ENCODE data around the gene IRGQ.
"Not testable (repeated sequence)": the region's sequence is repeated elsewhere in the genome, so short reads cannot be mapped to it uniquely, and the experiment has no call there.

Gene IRGQ

DNA sequence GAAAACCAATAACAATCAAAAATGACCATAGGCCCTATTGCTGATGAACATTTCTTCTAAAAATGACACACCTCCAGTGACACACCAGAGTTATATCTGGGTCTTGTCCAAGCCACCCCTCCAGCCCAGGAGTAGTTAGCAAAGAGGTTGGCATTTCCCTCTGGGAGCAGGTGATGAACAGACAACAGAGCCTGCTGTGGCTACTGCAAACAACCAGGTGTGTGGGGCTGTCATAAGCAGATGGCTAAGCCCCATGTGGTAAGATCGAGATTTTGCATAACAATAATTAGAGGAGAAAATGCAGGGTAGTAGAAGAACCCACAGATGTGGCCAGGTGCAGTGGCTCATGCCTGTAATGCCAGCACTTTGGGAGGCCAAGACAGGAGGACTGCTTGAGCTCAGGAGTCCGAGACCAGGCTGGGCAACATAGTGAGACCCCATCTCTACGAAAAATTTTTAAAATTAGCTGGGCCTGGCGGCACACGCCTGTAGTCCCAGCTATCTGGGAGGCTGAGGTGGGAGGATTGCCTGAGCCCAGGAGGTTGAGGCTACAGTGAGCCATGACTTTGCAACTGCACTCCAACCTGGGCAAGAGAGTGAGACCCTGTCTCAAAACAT lies 25.7 kb downstream of the IRGQ start:
- DNase-seq (ENCODE audit: low read depth) = no peak

DNA sequence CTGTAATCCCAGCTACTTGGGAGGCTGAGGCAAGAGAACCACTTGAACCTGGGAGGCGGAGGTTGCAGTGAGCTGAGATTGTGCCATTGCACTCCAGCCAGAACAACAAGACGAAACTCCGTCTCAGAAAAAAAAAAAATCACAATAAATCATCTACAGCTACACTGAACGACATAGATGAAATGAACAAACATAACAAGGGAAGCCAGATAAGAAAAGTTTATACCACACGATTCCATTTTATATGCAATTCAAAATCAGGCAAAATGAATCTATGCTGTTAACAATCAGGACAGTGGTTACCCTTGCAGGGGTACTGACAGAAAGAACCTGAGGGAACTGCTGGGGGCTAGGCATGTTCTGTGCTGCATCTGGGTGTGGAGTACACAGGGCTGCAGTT lies 26.3 kb downstream of the IRGQ start:
- DNase-seq (ENCODE audit: low read depth) = no peak

DNA sequence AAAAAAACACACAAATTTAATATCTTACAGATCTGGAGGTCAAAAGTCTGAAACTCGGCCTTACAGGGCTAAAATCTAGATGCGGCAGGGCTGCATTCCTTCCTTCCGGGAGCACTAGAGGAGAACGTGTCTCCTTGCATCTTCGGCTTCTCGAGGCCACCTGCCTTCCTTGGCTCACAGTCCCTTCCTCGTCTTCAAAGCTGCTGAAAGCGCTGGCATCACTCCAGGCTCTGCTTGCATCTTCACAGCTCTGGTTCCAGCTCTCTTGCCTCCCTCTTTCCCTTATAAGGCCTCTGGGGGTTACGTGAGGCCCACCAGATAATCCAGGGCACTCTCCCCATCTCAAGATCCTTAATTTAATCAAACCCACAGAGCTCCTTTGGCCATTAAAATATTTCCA lies 31.1 kb downstream of the IRGQ start:
- no peak for DNase-seq (ENCODE audit: low read depth)

DNA sequence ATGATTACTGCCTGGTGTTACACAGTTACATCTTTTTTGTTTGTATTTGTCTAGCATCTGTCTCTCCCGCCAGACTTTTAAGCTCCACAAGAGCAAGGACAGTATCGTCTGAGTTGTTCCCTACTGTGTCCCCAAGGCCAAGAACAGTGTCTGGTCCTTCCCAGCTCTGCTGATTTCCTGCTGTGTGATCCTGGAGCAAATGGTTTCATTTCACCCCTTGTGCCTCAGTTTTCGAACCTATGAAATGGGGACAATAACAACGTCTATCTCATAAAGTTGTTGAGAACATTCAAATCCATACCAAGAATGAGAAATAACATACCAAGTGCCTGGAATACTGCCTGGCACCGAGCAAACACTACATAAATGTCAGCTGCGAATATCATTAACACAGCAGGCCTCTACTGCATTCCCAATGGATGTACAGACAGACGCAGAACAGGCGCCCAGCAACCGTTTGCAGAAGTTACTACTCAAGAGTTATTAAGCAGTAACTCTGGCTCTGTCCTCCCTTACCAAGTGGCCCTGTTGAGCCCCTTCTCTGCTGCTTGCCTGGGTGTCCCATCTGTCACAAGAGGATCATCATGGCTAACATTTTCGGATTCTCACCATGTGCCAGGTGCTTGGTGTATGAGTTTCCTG lies 32.0 kb downstream of the IRGQ start:
- no peak for DNase-seq (ENCODE audit: low read depth)

DNA sequence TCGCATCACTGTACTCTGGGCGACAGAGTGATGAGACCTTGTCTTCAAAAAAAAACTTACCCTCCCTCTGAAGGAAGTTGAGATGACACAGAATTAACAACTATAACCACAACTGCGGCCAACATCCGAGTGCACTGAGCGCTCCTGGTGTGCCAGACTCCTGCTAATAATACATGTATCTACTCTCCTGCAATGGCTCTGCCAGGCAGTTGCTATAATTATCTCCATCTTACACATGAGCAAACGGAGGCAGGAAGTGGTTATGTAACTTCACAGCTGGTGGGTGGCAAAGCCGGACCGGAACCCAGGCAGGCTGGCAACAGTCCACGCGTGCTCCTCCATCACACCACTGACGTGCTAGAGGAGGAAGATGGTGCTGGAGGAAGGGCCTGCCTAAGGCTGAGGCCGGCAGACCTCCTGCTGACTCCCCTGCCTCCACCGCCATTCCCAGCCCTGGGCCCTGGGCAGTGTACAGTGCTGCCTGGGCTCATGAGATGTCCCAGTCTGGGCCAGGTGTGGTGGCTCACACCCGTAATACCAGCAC lies 33.2 kb downstream of the IRGQ start:
- DNase-seq (ENCODE audit: low read depth) = peak; percentile 73

DNA sequence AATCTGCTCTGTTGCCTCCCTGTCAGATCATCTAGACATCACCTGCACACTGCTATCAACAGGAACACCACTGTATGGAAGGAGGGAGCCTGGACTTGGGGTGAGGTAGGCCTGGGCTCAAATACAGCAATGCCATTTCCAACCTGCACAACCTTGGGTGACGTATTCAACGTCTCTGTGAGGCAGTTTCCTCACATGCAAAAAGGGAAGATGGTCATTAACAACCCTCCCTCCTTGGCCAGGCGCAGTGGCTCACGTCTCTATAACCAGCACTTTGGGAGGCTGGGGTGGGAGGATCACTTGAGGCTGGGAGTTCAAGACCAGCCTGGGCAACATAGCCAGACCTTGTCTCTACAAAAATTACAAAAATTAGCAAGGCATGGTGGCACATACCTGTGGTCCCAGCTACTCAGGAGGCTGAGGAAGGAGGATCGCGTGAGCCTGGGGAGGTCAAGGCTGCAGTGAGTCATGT lies 33.7 kb downstream of the IRGQ start:
- DNase-seq (ENCODE audit: low read depth) = no peak

DNA sequence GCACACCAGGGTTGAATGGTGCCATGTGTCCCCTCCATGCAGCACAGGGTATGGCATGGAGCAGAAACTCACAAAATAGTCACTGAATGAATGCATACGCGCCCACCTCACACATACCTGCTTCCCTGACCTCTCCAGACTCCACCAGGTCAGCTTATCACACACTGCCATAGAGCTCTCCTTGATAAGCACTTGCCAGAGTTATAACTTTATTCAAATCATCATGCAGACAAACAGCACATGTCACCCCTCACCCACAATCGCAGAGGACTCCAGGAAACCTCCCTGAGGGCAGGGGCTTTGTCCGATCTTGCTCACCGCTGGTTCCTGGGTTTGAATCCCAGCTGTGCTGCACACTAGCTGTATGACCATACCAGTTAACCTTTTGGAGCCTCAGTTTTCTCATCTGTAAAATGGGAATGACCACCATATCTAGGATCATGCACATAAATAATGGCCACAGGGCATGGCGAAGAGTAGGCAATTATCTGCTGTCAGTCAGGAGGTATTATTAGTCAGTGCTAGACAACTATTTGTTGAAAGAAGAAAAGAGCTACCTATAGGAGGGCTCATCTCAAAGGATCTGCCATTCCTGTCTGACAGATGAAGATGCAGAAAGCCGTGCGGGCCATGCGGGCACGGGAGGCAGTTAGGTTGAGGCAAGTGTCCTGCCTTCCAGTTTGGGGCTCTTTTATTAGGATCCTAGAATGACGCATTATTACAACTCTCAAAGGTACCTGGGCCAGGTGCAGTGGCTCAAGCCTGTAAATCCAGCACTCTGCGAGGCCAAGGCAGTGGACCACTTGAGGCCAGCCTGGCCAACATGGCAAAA lies 34.6 kb downstream of the IRGQ start:
- no peak for DNase-seq (ENCODE audit: low read depth)

DNA sequence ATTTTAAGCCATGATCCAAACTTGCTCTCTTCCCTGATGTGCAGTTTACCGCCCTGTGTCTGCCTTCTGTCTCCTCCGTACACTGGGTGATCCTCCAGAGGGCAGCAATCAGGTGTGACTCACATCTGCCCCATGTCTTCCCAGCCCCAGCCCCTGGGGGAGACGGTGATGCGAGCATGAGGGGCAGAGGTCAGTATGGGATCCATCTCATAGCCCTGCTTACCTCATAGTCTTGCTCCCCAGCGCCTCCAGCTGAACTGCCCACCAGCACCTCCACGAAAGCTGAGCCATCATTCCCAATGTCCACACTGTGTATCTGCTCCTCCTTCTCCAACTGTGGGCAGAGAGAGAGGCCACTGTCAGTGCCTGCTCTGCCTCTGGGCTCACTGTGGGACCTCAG lies 35.2 kb downstream of the IRGQ start:
- DNase-seq (ENCODE audit: low read depth) = no peak

DNA sequence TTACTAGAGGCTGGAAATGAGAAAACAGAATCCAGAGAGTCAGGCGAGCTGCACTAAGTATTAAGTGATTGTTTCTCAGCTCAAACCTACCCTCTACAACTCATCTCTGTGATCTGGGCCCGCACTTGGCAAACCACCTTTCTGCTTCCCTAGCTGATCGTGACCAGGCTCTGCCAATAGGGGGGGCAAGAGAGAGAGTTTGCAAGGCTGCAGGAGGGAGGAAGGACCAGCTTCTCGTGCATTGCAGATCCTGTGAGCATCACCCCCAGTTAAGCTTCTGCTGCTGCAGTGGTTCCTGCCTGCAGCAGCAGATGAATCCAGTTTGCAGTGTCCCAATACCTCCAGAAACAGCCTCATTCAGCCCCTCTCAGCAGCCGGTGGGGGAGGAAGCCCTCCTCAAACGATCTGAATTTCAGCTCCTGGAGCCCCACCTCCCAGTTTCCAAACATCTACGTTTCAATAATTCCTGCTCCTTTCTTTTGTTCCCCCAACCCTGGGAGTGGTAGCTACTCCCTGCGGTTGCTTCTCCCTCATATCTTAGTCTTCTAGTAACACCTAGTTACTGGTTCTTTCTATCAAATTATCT lies 40.7 kb downstream of the IRGQ start:
- peak; percentile 60 for DNase-seq (ENCODE audit: low read depth)

DNA sequence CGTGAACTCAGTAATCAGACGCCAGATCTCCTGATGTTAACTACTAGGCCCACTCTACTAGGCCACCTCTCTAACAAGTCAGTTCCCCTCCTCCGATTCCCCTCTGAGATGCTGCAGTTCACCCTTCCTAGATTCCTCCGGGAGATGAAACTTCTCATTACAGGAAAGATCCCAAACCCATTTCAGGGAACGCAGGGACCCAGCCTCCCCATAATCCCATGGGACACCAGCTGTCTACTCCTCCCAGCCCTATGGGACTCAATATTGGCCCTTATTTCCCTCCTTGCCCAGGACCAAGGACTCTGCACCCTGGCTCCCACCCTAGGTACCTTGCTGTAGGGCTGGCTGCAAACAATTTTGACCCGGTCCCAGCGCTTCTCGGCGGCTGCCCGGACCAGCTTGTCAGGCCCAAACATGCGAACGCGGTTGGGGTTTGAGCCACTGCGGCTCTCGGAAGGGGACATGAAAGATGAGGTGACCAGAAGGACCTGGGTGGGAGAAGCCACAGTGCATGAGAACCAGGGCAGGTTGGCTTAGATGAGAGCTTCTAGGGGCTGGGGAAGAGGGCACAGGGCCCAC lies 41.5 kb downstream of the IRGQ start:
- DNase-seq (ENCODE audit: low read depth) = no peak

DNA sequence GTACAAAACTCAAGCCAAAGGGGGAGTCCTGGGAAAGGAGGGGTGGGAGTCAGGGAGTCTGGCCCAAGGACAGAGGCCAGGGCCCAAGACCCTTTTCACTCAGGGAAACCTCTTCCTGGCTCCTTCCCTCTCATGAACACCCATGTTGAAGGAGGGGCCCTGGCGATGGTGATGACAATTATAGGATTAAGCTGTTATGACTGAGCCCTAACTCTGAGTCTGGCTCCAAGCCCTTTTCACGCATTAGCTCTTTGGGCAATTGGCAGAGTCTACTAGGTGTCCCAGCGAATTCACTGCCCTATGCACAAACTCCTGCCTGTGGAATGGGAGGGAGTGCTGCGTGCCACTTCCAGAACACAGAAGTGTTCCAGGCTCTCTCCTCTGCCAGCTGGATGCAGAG lies 42.3 kb downstream of the IRGQ start:
- no peak for DNase-seq (ENCODE audit: low read depth)

DNA sequence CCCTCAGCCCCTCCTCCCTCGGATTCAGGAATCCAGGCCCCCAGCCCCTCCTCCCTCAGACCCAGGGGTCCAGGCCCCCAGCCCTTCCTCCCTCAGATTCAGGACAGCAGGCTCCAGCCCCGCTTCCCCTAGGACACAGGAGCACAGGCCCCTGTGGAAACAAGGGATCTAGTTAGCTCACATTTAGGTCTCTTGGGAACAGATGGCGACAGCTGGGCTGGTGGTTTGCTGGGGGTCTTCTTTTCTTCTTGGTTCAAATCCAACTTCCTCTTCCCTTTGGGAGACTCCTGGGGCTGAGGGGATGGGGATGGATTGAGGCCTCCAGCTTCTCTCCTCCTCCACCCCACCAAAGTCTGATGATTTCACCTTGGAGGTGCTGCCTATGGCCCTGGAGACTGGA lies 43.3 kb downstream of the IRGQ start:
- DNase-seq (ENCODE audit: low read depth) = no peak

DNA sequence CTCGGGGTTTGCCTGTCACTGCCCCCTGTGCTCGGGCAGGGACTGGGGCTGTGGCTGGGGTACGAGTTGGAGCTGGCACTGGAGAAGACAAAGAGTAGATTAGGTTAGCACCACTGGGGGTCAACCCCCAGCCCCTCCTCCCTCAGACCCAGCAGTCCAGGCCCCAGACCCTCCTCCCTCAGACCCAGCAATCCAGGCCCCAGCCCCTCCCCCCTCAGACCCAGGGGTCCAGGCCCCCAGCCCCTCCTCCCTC lies 43.8 kb downstream of the IRGQ start:
- DNase-seq (ENCODE audit: low read depth) = no peak

DNA sequence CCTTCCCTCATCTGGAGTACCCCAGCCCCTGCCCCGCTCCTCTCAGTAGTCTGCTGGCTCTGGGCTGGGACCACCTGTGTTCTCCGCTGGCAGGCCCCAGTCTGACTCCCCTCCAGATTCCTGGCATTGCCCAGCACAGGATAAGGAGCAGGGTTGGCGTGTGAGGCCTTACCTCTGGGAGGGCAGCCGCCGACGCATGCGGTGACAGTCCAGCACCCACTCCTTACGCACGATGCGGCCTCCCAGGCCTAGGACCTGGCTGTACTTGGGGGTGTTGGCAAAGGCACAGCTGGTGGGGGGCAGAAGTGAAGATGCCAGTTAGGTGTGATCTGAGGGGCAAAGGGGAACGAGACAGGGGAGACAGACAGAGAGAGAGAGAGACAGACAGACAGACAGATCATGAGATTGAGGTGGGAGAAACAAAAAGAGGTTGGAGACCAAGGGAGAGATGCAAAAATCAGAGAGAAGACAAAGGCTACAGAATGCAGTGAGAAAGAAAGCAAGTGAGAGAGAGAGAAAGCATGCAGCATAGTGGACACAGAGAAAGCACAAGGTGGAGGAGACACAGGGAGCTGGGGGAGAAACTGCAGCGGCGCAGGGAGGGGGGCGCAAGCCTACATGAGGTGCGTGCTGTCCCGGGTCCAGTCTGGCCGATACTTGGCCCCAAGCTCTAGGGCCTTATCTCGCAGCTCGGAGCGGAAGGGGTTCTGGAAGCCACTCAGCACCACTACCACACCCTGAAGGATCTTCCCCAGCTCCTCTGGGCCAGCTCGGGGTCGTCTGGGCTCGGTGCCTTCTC lies 44.3 kb downstream of the IRGQ start:
- no peak for DNase-seq (ENCODE audit: low read depth)

DNA sequence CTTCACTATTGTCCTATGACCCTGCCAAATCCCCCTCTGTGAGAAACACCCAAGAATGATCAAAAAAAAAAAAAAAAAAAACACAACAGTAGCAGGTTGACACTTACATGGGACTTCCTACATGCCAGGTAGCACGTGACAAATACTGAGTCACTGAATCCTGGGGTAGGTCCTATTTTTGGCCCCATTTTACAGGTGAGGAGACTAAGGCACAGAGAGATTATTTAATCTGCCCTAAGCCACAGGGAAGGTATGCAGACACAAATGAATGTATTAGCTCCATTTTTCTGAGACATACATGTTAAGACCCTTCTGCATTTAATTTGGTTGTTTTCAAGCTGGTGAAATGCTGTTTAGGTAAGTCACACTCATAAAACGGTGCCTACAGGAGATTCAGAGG lies 47.2 kb downstream of the IRGQ start:
- no peak for DNase-seq (ENCODE audit: low read depth)

DNA sequence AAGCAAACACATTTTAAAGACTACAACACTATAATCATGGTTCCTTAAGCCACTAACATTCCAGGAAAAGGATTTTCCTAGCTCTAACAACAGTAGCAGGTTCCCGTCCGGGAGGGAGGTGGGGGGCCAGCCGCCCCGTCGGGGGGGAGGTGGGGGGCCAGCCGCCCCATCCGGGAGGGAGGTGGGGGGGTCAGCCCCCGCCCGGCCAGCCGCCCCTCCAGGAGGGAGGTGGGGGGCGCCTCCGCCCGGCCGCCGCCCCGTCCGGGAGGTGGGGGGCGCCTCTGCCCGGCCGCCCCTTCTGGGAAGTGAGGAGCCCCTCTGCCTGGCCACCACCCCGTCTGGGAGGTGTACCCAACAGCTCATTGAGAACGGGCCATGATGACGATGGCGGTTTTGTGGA lies 48.0 kb downstream of the IRGQ start:
- DNase-seq (ENCODE audit: low read depth) = not testable (repeated sequence)

DNA sequence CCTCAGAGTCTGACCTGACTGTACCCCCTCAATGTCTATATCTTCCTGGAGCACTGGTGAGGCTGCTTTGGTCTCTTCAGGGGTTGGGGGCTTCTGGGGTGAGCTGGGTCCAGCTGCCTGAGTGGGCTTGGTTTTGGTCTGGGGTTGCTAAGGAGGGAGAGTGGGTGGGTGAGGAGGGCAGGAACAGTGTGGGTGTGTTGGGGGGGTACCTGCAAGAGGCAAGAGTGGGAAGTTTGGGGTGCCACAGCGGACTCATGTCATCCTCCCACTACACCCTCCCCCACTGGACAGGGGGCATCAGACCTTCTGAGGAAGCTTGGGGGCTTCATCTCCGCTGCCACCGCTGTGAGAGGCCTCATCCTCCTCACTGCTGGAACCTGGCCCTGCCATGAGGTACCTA lies 49.4 kb downstream of the IRGQ start:
- DNase-seq (ENCODE audit: low read depth) = no peak

DNA sequence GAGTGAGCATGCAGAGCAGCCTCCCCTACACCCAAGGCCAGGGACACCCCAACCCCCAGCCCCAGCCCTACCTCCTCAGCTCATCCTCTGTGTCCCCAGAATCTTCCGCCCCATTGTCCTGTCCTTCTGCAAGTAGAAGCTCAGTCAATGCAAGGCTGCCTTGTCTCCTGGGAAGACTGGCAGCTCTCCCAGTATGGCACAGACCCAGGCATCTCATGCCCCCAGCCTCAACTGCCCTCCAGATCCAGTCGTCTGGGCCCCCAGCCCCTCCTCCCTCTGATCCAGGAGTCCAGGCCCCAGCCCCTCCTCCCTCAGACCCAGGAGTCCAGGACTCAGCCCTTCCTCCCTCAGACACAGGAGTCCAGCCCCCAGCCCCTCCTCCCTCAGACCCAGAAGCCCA lies 50.0 kb downstream of the IRGQ start:
- no peak for DNase-seq (ENCODE audit: low read depth)

DNA sequence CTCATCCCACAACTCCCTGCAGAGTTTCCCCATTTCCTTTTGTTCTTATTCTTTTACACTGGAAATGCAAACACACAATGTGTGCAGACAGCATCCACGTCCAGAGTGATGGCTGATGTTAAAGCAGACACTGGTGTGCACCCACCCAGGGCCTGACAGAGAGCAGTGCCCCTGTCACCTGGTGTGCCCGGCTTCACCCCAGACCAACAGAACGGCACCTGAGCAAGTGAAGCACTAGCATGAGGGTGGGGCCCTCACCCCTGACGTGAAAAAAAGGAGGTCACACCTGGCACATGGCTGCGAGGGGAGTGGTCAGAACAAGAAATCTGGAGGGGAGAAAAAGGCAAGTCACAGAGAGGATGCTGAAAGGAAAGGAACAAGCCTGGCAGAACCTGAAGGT lies 50.7 kb downstream of the IRGQ start:
- no peak for DNase-seq (ENCODE audit: low read depth)

DNA sequence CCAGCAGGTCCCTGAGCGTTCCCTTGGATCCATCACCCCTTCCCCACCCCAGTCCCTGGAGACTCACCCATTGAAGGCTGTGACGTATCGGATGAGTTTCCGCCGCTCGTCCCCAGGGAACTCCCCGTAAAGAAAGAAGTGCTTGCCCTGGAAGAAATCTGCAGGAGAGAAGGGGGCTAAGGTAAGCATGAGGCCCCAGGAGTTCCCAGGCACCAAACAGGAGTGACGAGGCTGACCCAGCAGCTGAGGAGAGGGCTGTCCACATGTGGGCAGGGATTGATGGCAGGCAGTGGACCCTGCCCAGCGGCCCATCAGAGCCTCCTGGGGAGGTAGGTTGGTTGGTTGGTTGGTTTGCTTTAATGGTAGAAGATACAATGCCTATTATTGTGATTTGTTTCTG lies 51.9 kb downstream of the IRGQ start:
- DNase-seq (ENCODE audit: low read depth) = no peak

DNA sequence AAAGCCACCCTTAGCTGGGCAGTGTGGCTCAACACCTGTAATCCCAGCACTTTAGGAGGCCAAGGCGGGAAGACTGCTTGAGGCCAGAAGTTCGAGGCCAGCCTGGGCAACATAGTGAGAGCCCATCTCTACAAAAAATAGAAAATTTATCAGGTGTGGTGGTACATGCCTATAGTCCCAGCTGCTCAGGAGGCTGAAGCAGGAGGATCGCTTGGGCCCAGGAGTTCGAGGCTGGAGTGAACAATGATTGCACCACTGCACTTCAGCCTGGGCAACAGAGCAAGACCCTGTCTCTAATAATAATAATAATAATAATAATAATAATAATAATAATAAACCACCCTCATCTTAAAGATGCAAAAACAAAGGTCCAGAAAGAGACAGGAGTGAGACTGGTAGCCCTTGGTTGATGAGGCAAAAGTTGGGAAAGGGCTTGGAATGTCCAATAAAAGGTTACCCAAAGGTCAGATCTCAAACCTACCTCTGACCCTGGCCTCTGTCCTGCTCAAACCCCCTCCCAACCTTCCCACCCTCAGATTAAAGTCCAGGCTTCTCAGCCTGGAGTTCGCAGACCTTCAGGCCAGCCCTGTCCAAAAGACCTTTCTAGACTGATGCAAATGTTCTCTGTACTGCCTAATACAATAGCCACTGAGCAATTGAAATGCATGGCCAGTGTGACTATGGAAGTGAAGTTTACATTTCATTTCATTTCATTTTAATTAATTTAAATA lies 53.8 kb downstream of the IRGQ start:
- no peak for DNase-seq (ENCODE audit: low read depth)

All from T-helper 22 cell (primary cell).